ENCODE results near the gene FRMD6.

The FRMD6 gene

DNA sequence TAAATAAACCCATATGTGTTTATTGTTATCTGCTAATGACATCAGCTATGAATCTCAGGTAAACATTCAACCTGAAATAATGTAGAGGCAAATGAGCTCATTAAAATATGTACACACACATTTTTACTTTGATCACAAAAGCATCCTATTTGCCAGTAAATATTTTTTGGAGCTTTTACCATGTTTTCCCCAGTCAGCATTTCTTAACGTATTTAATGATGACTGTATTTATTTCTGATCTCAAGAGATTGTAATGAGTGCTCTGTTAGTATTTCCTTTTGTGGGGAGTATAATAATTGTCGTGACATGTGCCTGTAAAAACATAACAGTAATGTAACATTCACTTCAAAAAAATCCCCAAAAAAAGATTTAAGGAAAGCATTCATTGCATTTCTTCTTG, 52.1 kb downstream of the FRMD6 start:
- no peak overlapping the region for H3K27ac ChIP-seq
- TF ChIP-seq ZFX (IDR thresholded peaks at IDR 0.05; ENCODE audit: borderline replicate concordance): no peak

DNA sequence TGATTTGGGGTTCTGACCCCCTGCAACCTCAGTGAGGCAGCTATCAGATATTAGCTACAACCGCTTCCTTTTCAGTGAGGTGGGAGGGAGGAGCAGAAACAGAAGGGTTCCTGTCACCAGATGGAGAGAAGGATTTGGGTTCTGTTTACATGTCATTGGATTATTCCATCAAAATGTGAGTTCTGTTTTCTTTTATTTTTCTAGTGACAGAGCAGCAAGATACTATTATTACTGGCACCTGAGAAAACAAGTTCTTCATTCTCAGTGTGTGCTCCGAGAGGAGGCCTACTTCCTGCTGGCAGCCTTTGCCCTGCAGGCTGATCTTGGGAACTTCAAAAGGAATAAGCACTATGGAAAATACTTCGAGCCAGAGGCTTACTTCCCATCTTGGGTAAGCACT, 52.8 kb downstream of the FRMD6 start:
- TF ChIP-seq ZFX (IDR thresholded peaks at IDR 0.05; ENCODE audit: borderline replicate concordance): no peak
- TF ChIP-seq, protein P1, sequence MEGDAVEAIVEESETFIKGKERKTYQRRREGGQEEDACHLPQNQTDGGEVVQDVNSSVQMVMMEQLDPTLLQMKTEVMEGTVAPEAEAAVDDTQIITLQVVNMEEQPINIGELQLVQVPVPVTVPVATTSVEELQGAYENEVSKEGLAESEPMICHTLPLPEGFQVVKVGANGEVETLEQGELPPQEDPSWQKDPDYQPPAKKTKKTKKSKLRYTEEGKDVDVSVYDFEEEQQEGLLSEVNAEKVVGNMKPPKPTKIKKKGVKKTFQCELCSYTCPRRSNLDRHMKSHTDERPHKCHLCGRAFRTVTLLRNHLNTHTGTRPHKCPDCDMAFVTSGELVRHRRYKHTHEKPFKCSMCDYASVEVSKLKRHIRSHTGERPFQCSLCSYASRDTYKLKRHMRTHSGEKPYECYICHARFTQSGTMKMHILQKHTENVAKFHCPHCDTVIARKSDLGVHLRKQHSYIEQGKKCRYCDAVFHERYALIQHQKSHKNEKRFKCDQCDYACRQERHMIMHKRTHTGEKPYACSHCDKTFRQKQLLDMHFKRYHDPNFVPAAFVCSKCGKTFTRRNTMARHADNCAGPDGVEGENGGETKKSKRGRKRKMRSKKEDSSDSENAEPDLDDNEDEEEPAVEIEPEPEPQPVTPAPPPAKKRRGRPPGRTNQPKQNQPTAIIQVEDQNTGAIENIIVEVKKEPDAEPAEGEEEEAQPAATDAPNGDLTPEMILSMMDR (IDR thresholded peaks at IDR 0.05): no peak
- H3K27ac ChIP-seq: no peak overlapping the region

DNA sequence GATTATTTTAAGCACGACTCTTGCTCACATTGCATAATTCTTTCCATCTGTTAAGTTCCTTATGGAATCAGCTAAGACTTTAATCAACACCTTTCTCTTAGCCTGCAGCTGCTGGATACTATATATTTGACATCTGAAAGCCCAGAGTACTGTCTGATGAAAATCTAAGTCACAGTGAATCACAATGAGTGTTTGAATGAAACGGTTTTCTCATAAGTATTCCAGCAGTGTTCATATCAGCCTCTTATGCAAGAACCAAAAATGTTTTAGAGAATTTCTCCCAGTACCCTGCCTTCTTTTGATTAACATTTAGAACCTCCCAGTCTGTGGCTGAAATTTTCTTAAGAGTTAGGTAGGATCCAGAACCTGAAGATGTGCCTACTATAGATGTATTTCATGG, 55.6 kb downstream of the FRMD6 start:
- no peak overlapping the region for H3K27ac ChIP-seq
- TF ChIP-seq ZFX (IDR thresholded peaks at IDR 0.05; ENCODE audit: borderline replicate concordance): no peak
- TF ChIP-seq, protein P1 (IDR thresholded peaks at IDR 0.05): no peak

DNA sequence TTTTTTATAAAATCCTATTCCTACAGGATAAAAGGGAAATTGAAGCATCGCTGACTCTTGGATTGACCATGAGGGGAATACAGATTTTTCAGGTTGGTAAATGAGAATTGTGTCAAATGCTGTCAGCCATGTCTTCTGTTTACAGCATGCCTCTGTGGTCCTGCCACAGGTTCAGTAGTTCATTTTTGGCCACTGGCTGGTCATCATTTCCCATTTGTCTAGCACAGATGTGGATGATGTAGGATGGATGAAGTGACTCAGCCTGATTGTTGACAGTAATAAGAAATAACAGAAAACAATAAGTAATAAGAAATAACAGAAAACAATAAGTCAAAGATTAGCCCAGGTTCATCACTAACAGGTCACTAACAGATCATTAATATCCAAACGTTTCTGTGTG, 59.8 kb downstream of the FRMD6 start:
- no peak for TF ChIP-seq ZFX (IDR thresholded peaks at IDR 0.05; ENCODE audit: borderline replicate concordance)
- TF ChIP-seq, protein P1 (IDR thresholded peaks at IDR 0.05): no peak
- H3K27ac ChIP-seq: no peak overlapping the region

DNA sequence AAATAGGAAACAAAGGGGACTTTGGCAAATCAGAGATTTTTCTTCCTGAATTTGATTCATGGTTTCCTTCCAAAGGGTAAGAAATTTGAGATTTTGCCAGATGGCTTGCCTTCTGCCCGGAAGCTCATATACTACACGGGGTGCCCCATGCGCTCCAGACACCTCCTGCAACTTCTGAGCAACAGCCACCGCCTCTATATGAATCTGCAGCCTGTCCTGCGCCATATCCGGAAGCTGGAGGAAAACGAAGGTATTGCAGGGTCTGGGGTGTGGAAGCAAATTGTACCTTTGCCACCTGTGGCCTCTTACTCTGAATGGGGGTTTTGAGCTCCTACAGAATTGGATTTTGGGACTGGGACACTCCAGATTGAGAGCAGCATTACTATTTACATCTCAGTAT, 63.5 kb downstream of the FRMD6 start:
- no peak overlapping the region for H3K27ac ChIP-seq
- TF ChIP-seq ZFX (IDR thresholded peaks at IDR 0.05; ENCODE audit: borderline replicate concordance): no peak
- TF ChIP-seq, protein P1 (IDR thresholded peaks at IDR 0.05): no peak

DNA sequence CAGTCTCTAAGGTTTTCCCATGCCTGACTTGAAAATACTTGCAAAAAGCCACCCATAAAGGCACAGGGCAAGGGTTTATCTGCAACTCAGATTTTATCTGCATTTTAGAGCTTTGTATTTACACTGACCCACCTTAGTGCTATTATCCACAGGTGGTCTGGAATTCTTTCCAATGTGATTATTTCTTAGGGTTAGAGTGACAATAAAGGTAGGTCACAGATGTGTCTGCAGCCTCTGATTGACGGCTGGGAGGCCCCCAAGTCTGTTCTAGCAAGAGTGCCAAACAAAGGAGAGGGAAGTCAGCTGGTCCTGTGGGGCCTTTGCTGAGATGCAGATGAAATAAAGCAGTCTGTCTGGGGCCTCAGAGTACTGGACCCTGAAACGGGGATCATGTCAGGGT, 64.0 kb downstream of the FRMD6 start:
- TF ChIP-seq ZFX (IDR thresholded peaks at IDR 0.05; ENCODE audit: borderline replicate concordance): no peak
- TF ChIP-seq, protein P1 (IDR thresholded peaks at IDR 0.05): no peak
- H3K27ac ChIP-seq: no peak overlapping the region

DNA sequence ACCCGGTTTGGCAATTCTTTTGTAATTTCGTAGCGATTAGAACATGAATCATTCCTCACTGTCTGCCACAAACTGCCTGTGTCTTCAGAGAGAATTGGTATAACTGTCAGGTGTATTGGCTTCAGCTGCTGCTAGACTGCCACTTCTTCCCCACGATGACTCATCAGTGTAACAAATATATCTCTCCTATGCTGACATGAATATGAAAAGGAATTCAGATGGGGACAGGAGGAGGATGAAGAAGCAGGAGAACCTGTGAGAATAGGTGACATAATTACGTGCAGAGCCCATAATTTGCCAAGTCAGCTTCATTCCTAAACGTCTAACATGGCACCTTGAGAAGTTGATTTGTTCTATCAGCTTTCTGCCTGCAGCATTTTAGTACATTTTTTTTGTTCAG, 64.9 kb downstream of the FRMD6 start:
- TF ChIP-seq, protein P1 (IDR thresholded peaks at IDR 0.05): no peak
- TF ChIP-seq ZFX (IDR thresholded peaks at IDR 0.05; ENCODE audit: borderline replicate concordance): no peak
- H3K27ac ChIP-seq: no peak overlapping the region

DNA sequence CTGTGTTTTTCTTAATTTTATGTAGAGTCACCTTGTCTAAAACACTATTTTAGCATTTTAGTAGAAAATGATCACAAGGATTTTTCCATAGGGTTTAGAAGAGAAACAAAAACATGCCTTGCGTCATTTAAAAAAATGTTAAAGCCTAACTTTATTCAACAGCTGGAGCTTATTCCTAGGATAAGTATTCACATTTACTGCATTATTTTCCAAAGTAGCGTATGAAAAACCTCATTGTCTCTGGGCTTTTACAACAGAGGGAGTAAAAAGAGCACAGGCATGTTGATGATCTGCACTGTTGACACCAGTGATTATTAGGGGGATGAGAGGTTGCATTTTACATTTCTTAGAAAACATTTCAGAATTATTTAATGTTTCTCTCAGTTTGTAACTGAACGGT, 66.1 kb downstream of the FRMD6 start:
- H3K27ac ChIP-seq: no peak overlapping the region
- TF ChIP-seq, protein P1 (IDR thresholded peaks at IDR 0.05): no peak
- TF ChIP-seq ZFX (IDR thresholded peaks at IDR 0.05; ENCODE audit: borderline replicate concordance): no peak

Measured in 22Rv1 (cell line).